Neural cell (in vitro differentiated cells): ENCODE measurements around the gene MRPL10. TPM values are rescaled to one million over a fixed set of nuclear protein-coding genes. Genes with fewer than 3 reads are reported as not detected.

Experiments
- H2AFZ ChIP-seq: fragments of 200-600, 300-800 bp; sonication (generic), shearing (Covaris generic); 2 replicates; pipeline ENCODE4 v1.6.0; 2014; ENCODE audit warnings: low read depth, mild to moderate bottlenecking, antibody characterized with exemption, low read length, moderate library complexity
- H3F3A ChIP-seq: fragments of 200-600 bp; shearing (Covaris generic); 2 replicates; pipeline ENCODE4 v1.6.1; 2016; ENCODE audit warnings: mild to moderate bottlenecking, moderate library complexity, mixed read lengths, antibody characterized with exemption, low read length; ENCODE audit not compliant: insufficient read depth, poor library complexity, severe bottlenecking
- H3K27ac ChIP-seq: fragments of 200-600, 300-800 bp; sonication (generic), shearing (Covaris generic); 2 replicates; pipeline ENCODE4 v1.5.1; 2014; ENCODE audit warnings: mild to moderate bottlenecking, low read length, moderate library complexity
- H3K27me3 ChIP-seq: fragments of 300-800, 200-600 bp; sonication (generic), shearing (Covaris generic); 2 replicates; pipeline ENCODE4 v1.6.0; 2014; ENCODE audit warnings: mild to moderate bottlenecking, low read depth, low read length, moderate library complexity; ENCODE audit not compliant: insufficient read depth
- H3K36me3 ChIP-seq: fragments of 300-800, 200-600 bp; sonication (generic), shearing (Covaris generic); 2 replicates; pipeline ENCODE4 v1.5.1; 2014; ENCODE audit warnings: mild to moderate bottlenecking, antibody characterized with exemption, low read length, moderate library complexity; ENCODE audit not compliant: insufficient read depth
- H3K4me2 ChIP-seq: fragments of 300-800, 200-600 bp; sonication (generic), shearing (Covaris generic); 2 replicates; pipeline ENCODE4 v1.6.0; 2014; ENCODE audit warnings: mild to moderate bottlenecking, low read length
- H3K4me3 ChIP-seq: fragments of 300-800, 200-600 bp; sonication (generic), shearing (Covaris generic); 2 replicates; pipeline ENCODE4 v1.5.1; 2014; ENCODE audit warnings: mild to moderate bottlenecking, low read length, moderate library complexity
- H3K79me2 ChIP-seq: fragments of 200-600 bp; shearing (Covaris generic); replicated peaks from 2 replicates; pipeline ENCODE4 v1.6.0; 2014; ENCODE audit warnings: mild to moderate bottlenecking, low read length, moderate library complexity; ENCODE audit not compliant: insufficient read depth
- H3K9ac ChIP-seq: fragments of 300-800, 200-600 bp; sonication (generic), shearing (Covaris generic); 2 replicates; pipeline ENCODE4 v1.6.1; 2016; ENCODE audit warnings: mild to moderate bottlenecking, low read length, mixed read lengths
- H3K9me2 ChIP-seq: fragments of 200-600 bp; shearing (Covaris generic); 2 replicates; pipeline ENCODE4 v1.6.1; 2016; ENCODE audit warnings: mild to moderate bottlenecking, low read length, mixed read lengths; ENCODE audit not compliant: insufficient read depth
- H3K9me3 ChIP-seq: fragments of 200-600, 300-800 bp; sonication (generic), shearing (Covaris generic); 2 replicates; pipeline ENCODE4 v1.6.1; 2016; ENCODE audit warnings: mild to moderate bottlenecking, mixed run types, low read length, moderate library complexity, mixed read lengths
- H4K20me1 ChIP-seq: fragments of 200-600 bp; shearing (Covaris generic); 2 replicates; pipeline ENCODE4 v1.6.1; 2016; ENCODE audit warnings: mild to moderate bottlenecking, mixed run types; ENCODE audit not compliant: insufficient read depth
- CTCF ChIP-seq: fragments of 450-650 bp; IDR thresholded peaks from 2 replicates; pipeline ENCODE4 v1.5.1; 2014; ENCODE audit warnings: antibody characterized with exemption, mild to moderate bottlenecking, moderate library complexity; ENCODE audit not compliant: poor library complexity, severe bottlenecking
- EP300 ChIP-seq: fragments of 450-650 bp; conservative IDR thresholded peaks from 2 replicates; pipeline ENCODE4 v1.6.1; 2014; ENCODE audit warnings: antibody characterized with exemption, mild to moderate bottlenecking, moderate library complexity; ENCODE audit not compliant: poor library complexity, severe bottlenecking
- EZH2 ChIP-seq: fragments of 200-600, 300-800 bp; shearing (Covaris generic), sonication (generic); IDR thresholded peaks from 2 replicates; pipeline ENCODE4 v1.6.1; 2014; ENCODE audit warnings: antibody characterized with exemption, low read length, borderline replicate concordance, mild to moderate bottlenecking; ENCODE audit not compliant: insufficient read depth, poor library complexity, severe bottlenecking
- MXI1 ChIP-seq: fragments of 450-650 bp; conservative IDR thresholded peaks from 2 replicates; pipeline ENCODE4 v1.6.1; 2014; ENCODE audit warnings: antibody characterized with exemption, mild to moderate bottlenecking; ENCODE audit not compliant: poor library complexity, severe bottlenecking
- POLR2AphosphoS5 ChIP-seq: IDR thresholded peaks from 2 replicates; pipeline ENCODE4 v1.6.1; 2012
- RAD21 ChIP-seq: fragments of 450-650 bp; conservative IDR thresholded peaks from 2 replicates; pipeline ENCODE4 v1.6.1; 2014; ENCODE audit warnings: antibody characterized with exemption, mild to moderate bottlenecking, moderate library complexity
- REST ChIP-seq: IDR thresholded peaks from 2 replicates; pipeline ENCODE4 v1.6.1; 2012; ENCODE audit warnings: borderline replicate concordance
- SMC3 ChIP-seq: fragments of 450-650 bp; conservative IDR thresholded peaks from 2 replicates; pipeline ENCODE4 v1.6.1; 2014; ENCODE audit warnings: antibody characterized with exemption, mild to moderate bottlenecking, moderate library complexity; ENCODE audit not compliant: poor library complexity
- TAF1 ChIP-seq: IDR thresholded peaks from 2 replicates; pipeline ENCODE4 v1.6.1; 2012; ENCODE audit warnings: low read depth
- polyA plus RNA-seq: library from polyadenylated mRNA; depleted of rRNA; stranded (reverse); fragments of >200 nt; gene quantifications from 2 replicates; pipeline ENCODE4 v1.2.3, GENCODE V29; 2014

Gene MRPL10
- polyA plus RNA-seq, 1 donor from 2014 or later: 34.2 TPM

GRCh38 chr17:47804461-47804860, 26.9 kb downstream of the MRPL10 start:
- Histone ChIP-seq H3K9ac (no peak overlapping the region), H3K36me3 (no peaks in the 10 kb centered on the region), H4K20me1 (no peaks in the 10 kb centered on the region), H3K4me3 (no peak overlapping the region), H3K4me2 (no peak overlapping the region), H3K27me3 (peaks cover 8% of the 10 kb centered on the region), H3K9me3 (no peaks in the 10 kb centered on the region), H3K27ac (no peak overlapping the region), H3K9me2 (no peaks in the 10 kb centered on the region), H3F3A (no peaks in the 10 kb centered on the region), H2AFZ (no peak overlapping the region), H3K79me2 (no peaks in the 10 kb centered on the region)
- TF ChIP-seq SMC3 (no peak), TAF1 (no peak), EP300 (no peak), RAD21 (no peak), MXI1 (no peak), POLR2AphosphoS5 (no peak), EZH2 (no peak), REST (no peak), CTCF (no peak)

- Histone ChIP-seq H3K36me3 (no peaks in the 10 kb centered on the region), H3K4me2 (no peak overlapping the region), H2AFZ (no peak overlapping the region), H3K9ac (no peak overlapping the region), H3K27ac (no peak overlapping the region), H4K20me1 (no peaks in the 10 kb centered on the region), H3K4me3 (no peak overlapping the region), H3F3A (no peaks in the 10 kb centered on the region), H3K9me2 (no peaks in the 10 kb centered on the region), H3K9me3 (no peaks in the 10 kb centered on the region), H3K27me3 (peaks cover 8% of the 10 kb centered on the region), H3K79me2 (no peaks in the 10 kb centered on the region)
- TF ChIP-seq REST (no peak), SMC3 (no peak), POLR2AphosphoS5 (no peak), TAF1 (no peak), CTCF (no peak), MXI1 (no peak), EZH2 (no peak), EP300 (no peak), RAD21 (no peak)
Measured at GRCh38 chr17:47803751-47804150, 27.6 kb downstream of the MRPL10 start.
